ENCODE results near the gene NT5DC2. TPM values are rescaled to one million over a fixed set of nuclear protein-coding genes. Genes with fewer than 3 reads are reported as not detected.

NT5DC2 gene
- total and polyA plus RNA-seq, 10 of the 15 experiments (the other 5 are each of a cell fraction or from before 2014, with no cell fraction given) = 21.6 to 135 (median 66.8) TPM

DNA sequence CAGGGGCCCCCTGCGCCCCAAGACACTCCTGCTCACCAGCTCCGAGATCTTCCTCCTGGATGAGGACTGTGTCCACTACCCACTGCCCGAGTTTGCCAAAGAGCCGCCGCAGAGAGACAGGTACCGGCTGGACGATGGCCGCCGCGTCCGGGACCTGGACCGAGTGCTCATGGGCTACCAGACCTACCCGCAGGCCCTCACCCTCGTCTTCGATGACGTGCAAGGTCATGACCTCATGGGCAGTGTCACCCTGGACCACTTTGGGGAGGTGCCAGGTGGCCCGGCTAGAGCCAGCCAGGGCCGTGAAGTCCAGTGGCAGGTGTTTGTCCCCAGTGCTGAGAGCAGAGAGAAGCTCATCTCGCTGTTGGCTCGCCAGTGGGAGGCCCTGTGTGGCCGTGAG, 41.6 kb downstream of the NT5DC2 start:
- Histone ChIP-seq H2AFZ (ENCODE audit: control insufficient read depth, low read depth, low read length) (no peak overlapping the region), H3K4me2 (ENCODE audit: control insufficient read depth, insufficient read depth) (no peak overlapping the region), H3K9ac (ENCODE audit: control insufficient read depth, insufficient read depth, low read length) (no peak overlapping the region), H3K9me3 (replicated peaks; ENCODE audit: control insufficient read depth, insufficient read depth, low read length) (no peaks in the 10 kb centered on the region), H3K79me2 (ENCODE audit: control insufficient read depth, insufficient read depth, low read length) (no peaks in the 10 kb centered on the region), H3K27ac (ENCODE audit: control insufficient read depth, insufficient read depth) (no peak overlapping the region), H3K36me3 (ENCODE audit: control insufficient read depth in 2 of 2, insufficient read depth in 2 of 2, low read length in 1 of 2) (peaks cover 6 to 27% of the 10 kb centered on the region in 2 experiments; a peak in 3 of 4 replicates), H3K4me1 (ENCODE audit: control insufficient read depth, insufficient read depth, low read length) (no peaks in the 10 kb centered on the region), H3K27me3 (replicated peaks in 1 of 2; ENCODE audit: control insufficient read depth in 2 of 2, insufficient read depth in 2 of 2, low read length in 1 of 2) (no peaks in the 10 kb centered on the region), H4K20me1 (ENCODE audit: control insufficient read depth, insufficient read depth) (no peaks in the 10 kb centered on the region), H3K4me3 (no peak overlapping the region)
- in situ Hi-C loops (cut with MboI) = no loop called here
- ChIA-PET RAD21 (ENCODE audit: unreplicated experiment) (no interaction called here), SMC1A (ENCODE audit: uncharacterized antibody, unreplicated experiment) (no interaction called here), POLR2A (interaction anchor here (0.5 kb wide), 1 partner anchor 25 kb away, joined by 3 read pairs; no protein-coding TSS in a partner anchor), CTCF (no interaction called here)
- DNase-seq (ENCODE audit: low read depth, low spot score) (no peak), FAIRE-seq (no peak), ATAC-seq (no peak)
- intact Hi-C loops (cut with micrococcal nuclease; ENCODE audit: unreplicated experiment) = no loop called here
- 91% methylated on average over 21 of the region's 21 CpGs for WGBS (ENCODE audit: insufficient coverage, insufficient replicate concordance, low lambda C conversion rate, missing lambda C conversion rate)
- no TSS peak for BruUV-seq (replicated peaks)
- no peak for TF ChIP-seq CBX3 (IDR thresholded peaks at IDR 0.05; ENCODE audit: borderline replicate concordance, low read depth)
- TF ChIP-seq, protein P1, sequence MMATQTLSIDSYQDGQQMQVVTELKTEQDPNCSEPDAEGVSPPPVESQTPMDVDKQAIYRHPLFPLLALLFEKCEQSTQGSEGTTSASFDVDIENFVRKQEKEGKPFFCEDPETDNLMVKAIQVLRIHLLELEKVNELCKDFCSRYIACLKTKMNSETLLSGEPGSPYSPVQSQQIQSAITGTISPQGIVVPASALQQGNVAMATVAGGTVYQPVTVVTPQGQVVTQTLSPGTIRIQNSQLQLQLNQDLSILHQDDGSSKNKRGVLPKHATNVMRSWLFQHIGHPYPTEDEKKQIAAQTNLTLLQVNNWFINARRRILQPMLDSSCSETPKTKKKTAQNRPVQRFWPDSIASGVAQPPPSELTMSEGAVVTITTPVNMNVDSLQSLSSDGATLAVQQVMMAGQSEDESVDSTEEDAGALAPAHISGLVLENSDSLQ (IDR thresholded peaks at IDR 0.05) = no peak
- TF ChIP-seq, protein P2, sequence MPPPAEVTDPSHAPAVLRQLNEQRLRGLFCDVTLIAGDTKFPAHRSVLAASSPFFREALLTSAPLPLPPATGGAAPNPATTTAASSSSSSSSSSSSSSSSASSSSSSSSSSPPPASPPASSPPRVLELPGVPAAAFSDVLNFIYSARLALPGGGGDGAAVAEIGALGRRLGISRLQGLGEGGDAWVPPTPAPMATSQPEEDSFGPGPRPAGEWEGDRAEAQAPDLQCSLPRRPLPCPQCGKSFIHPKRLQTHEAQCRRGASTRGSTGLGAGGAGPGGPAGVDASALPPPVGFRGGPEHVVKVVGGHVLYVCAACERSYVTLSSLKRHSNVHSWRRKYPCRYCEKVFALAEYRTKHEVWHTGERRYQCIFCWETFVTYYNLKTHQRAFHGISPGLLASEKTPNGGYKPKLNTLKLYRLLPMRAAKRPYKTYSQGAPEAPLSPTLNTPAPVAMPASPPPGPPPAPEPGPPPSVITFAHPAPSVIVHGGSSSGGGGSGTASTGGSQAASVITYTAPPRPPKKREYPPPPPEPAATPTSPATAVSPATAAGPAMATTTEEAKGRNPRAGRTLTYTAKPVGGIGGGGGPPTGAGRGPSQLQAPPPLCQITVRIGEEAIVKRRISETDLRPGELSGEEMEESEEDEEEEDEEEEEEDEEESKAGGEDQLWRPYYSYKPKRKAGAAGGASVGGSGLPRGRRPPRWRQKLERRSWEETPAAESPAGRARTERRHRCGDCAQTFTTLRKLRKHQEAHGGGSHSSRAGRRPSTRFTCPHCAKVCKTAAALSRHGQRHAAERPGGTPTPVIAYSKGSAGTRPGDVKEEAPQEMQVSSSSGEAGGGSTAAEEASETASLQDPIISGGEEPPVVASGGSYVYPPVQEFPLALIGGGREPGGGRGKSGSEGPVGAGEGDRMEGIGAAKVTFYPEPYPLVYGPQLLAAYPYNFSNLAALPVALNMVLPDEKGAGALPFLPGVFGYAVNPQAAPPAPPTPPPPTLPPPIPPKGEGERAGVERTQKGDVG (CRISPR knock-in tag; IDR thresholded peaks at IDR 0.05) = no peak
- TF ChIP-seq IRF4 (IDR thresholded peaks at IDR 0.05; ENCODE audit: low read depth, low read length) = no peak
- TF ChIP-seq BMI1 (IDR thresholded peaks at IDR 0.05; ENCODE audit: borderline replicate concordance) = no peak
- TF ChIP-seq RCOR1 (conservative IDR thresholded peaks at IDR 0.05; ENCODE audit: low read depth, low read length) = no peak
- TF ChIP-seq EGR1 (IDR thresholded peaks at IDR 0.05; ENCODE audit: borderline replicate concordance in 1 of 2, low read depth in 2 of 2, low read length in 2 of 2) = no peak
- TF ChIP-seq, protein P3, sequence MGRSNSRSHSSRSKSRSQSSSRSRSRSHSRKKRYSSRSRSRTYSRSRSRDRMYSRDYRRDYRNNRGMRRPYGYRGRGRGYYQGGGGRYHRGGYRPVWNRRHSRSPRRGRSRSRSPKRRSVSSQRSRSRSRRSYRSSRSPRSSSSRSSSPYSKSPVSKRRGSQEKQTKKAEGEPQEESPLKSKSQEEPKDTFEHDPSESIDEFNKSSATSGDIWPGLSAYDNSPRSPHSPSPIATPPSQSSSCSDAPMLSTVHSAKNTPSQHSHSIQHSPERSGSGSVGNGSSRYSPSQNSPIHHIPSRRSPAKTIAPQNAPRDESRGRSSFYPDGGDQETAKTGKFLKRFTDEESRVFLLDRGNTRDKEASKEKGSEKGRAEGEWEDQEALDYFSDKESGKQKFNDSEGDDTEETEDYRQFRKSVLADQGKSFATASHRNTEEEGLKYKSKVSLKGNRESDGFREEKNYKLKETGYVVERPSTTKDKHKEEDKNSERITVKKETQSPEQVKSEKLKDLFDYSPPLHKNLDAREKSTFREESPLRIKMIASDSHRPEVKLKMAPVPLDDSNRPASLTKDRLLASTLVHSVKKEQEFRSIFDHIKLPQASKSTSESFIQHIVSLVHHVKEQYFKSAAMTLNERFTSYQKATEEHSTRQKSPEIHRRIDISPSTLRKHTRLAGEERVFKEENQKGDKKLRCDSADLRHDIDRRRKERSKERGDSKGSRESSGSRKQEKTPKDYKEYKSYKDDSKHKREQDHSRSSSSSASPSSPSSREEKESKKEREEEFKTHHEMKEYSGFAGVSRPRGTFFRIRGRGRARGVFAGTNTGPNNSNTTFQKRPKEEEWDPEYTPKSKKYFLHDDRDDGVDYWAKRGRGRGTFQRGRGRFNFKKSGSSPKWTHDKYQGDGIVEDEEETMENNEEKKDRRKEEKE (IDR thresholded peaks at IDR 0.05) = no peak
- TF ChIP-seq, protein P4, sequence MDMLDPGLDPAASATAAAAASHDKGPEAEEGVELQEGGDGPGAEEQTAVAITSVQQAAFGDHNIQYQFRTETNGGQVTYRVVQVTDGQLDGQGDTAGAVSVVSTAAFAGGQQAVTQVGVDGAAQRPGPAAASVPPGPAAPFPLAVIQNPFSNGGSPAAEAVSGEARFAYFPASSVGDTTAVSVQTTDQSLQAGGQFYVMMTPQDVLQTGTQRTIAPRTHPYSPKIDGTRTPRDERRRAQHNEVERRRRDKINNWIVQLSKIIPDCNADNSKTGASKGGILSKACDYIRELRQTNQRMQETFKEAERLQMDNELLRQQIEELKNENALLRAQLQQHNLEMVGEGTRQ (IDR thresholded peaks at IDR 0.05; ENCODE audit: borderline replicate concordance, low read depth, low read length) = no peak
- TF ChIP-seq, protein P5, sequence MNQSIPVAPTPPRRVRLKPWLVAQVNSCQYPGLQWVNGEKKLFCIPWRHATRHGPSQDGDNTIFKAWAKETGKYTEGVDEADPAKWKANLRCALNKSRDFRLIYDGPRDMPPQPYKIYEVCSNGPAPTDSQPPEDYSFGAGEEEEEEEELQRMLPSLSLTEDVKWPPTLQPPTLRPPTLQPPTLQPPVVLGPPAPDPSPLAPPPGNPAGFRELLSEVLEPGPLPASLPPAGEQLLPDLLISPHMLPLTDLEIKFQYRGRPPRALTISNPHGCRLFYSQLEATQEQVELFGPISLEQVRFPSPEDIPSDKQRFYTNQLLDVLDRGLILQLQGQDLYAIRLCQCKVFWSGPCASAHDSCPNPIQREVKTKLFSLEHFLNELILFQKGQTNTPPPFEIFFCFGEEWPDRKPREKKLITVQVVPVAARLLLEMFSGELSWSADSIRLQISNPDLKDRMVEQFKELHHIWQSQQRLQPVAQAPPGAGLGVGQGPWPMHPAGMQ (IDR thresholded peaks at IDR 0.05; ENCODE audit: borderline replicate concordance) = no peak
- TF ChIP-seq POLR2AphosphoS5 (IDR thresholded peaks at IDR 0.05; ENCODE audit: low read length) = no peak
- no peak for TF ChIP-seq SMC3 (IDR thresholded peaks at IDR 0.05; ENCODE audit: borderline replicate concordance, low read length)
- TF ChIP-seq SREBF2 (IDR thresholded peaks at IDR 0.05; ENCODE audit: low read length) = no peak
- TF ChIP-seq, protein P6, sequence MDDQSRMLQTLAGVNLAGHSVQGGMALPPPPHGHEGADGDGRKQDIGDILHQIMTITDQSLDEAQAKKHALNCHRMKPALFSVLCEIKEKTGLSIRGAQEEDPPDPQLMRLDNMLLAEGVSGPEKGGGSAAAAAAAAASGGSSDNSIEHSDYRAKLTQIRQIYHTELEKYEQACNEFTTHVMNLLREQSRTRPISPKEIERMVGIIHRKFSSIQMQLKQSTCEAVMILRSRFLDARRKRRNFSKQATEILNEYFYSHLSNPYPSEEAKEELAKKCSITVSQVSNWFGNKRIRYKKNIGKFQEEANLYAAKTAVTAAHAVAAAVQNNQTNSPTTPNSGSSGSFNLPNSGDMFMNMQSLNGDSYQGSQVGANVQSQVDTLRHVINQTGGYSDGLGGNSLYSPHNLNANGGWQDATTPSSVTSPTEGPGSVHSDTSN (IDR thresholded peaks at IDR 0.05; ENCODE audit: insufficient replicate concordance, low read depth, low read length) = no peak
